ENCODE results near the gene TMEM52. TPM values are rescaled to one million over a fixed set of nuclear protein-coding genes. Genes with fewer than 3 reads are reported as not detected.

Gene TMEM52
- total and polyA plus RNA-seq, 9 of the 15 experiments (the other 6 are each of a cell fraction or from before 2014, with no cell fraction given), result 0.37 to 22.5 (median 6.8) TPM

DNA sequence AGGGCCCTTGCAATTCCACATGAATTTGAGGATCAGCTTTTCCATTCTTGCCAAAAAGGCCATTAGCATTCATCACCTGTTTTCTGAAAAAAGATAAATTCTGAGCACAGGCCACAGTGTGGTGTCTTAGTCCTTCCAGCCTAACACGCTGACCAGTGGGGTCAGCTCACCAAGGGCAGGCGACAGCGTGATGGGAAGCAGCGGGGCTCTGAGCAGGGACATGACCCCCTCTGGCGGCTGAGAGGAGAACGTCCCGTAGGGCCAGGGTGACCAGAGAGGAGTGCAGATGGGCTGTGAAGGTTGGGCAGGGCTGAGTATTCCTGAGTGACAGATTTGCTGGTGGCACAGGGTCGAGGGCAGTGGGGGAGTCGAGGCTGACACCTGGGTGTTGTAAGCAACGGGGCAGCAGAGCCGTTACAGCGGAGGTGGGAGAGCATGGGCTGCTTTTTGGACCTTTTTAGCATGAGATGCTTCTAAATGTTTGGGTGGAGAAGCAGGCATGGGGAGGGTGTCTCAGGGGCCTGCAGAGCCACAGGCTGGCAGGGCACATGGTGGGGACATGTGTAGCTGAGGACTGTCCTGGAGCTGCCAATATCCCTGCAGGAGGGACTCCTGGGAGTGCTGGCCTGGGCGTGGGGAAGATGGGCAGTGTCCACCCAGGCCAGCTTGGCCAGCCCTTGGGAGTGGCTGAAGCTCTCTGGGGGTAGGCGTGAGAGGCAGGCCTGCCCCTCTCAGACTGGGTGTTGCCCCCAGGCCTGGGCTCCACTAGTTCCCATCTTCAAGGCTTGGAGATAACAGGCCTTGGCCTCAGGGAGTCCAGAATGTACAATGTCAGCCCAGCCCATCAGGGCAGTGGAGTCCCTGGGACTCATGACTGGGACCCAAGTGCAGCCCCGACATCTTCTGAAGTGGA is 12.6 kb downstream of the TMEM52 start (continued):
- TF ChIP-seq, protein P1, sequence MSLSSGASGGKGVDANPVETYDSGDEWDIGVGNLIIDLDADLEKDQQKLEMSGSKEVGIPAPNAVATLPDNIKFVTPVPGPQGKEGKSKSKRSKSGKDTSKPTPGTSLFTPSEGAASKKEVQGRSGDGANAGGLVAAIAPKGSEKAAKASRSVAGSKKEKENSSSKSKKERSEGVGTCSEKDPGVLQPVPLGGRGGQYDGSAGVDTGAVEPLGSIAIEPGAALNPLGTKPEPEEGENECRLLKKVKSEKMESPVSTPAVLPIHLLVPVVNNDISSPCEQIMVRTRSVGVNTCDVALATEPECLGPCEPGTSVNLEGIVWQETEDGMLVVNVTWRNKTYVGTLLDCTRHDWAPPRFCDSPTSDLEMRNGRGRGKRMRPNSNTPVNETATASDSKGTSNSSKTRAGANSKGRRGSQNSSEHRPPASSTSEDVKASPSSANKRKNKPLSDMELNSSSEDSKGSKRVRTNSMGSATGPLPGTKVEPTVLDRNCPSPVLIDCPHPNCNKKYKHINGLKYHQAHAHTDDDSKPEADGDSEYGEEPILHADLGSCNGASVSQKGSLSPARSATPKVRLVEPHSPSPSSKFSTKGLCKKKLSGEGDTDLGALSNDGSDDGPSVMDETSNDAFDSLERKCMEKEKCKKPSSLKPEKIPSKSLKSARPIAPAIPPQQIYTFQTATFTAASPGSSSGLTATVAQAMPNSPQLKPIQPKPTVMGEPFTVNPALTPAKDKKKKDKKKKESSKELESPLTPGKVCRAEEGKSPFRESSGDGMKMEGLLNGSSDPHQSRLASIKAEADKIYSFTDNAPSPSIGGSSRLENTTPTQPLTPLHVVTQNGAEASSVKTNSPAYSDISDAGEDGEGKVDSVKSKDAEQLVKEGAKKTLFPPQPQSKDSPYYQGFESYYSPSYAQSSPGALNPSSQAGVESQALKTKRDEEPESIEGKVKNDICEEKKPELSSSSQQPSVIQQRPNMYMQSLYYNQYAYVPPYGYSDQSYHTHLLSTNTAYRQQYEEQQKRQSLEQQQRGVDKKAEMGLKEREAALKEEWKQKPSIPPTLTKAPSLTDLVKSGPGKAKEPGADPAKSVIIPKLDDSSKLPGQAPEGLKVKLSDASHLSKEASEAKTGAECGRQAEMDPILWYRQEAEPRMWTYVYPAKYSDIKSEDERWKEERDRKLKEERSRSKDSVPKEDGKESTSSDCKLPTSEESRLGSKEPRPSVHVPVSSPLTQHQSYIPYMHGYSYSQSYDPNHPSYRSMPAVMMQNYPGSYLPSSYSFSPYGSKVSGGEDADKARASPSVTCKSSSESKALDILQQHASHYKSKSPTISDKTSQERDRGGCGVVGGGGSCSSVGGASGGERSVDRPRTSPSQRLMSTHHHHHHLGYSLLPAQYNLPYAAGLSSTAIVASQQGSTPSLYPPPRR (CRISPR knock-in tag; IDR thresholded peaks at IDR 0.05; ENCODE audit: borderline replicate concordance), result no peak
- peak; percentile 20; the same call in 1 of the 2 replicates for TF ChIP-seq HLTF (IDR thresholded peaks at IDR 0.05)
- TF ChIP-seq, protein P2, sequence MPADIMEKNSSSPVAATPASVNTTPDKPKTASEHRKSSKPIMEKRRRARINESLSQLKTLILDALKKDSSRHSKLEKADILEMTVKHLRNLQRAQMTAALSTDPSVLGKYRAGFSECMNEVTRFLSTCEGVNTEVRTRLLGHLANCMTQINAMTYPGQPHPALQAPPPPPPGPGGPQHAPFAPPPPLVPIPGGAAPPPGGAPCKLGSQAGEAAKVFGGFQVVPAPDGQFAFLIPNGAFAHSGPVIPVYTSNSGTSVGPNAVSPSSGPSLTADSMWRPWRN (IDR thresholded peaks at IDR 0.05; ENCODE audit: low read depth), result no peak
- peak; percentile 88; the same call in 1 of the 2 replicates for TF ChIP-seq CTBP1 (IDR thresholded peaks at IDR 0.05; ENCODE audit: borderline replicate concordance)
- TF ChIP-seq CSDE1 (IDR thresholded peaks at IDR 0.05), result no peak
- no peak for TF ChIP-seq CHCHD3 (CRISPR knock-in tag; IDR thresholded peaks at IDR 0.05)
- TF ChIP-seq KDM5B (IDR thresholded peaks at IDR 0.05; ENCODE audit: insufficient replicate concordance, low read depth, low read length), result no peak
- TF ChIP-seq CEBPG (CRISPR knock-in tag; IDR thresholded peaks at IDR 0.05), result no peak
- TF ChIP-seq CEBPG (tag; conservative IDR thresholded peaks at IDR 0.05 in 1 of 2, IDR thresholded peaks at IDR 0.05 in 1 of 2), result no peak
- TF ChIP-seq GTF2A2 (tag; IDR thresholded peaks at IDR 0.05), result no peak
- TF ChIP-seq ZSCAN32 (CRISPR knock-in tag; IDR thresholded peaks at IDR 0.05), result no peak
- TF ChIP-seq EWSR1 (IDR thresholded peaks at IDR 0.05; ENCODE audit: borderline replicate concordance, low read depth, partially characterized antibody), result no peak
- TF ChIP-seq JUND (IDR thresholded peaks at IDR 0.05; ENCODE audit: borderline replicate concordance, low read depth, low read length), result peak; percentile 77
- peak; percentile 66; the same call in 1 of the 3 replicates for TF ChIP-seq JUND (tag; IDR thresholded peaks at IDR 0.05; ENCODE audit: borderline replicate concordance, low read depth, low read length)
- peak; percentile 58 for TF ChIP-seq HCFC1 (IDR thresholded peaks at IDR 0.05; ENCODE audit: low read depth, low read length)
- TF ChIP-seq, protein P3, sequence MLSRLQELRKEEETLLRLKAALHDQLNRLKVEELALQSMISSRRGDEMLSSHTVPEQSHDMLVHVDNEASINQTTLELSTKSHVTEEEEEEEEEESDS (CRISPR knock-in tag; IDR thresholded peaks at IDR 0.05), result no peak
- no peak for TF ChIP-seq RBM39 (optimal IDR thresholded peaks at IDR 0.05; ENCODE audit: low read depth, low read length)
- TF ChIP-seq RUNX1 (IDR thresholded peaks at IDR 0.05; ENCODE audit: low read depth), result no peak
- no peak for TF ChIP-seq NR4A1 (CRISPR knock-in tag; IDR thresholded peaks at IDR 0.05)
- no peak for TF ChIP-seq NR4A1 (tag; IDR thresholded peaks at IDR 0.05)
- peak; percentile 60 for TF ChIP-seq JUN (IDR thresholded peaks at IDR 0.05; ENCODE audit: borderline replicate concordance, low read depth, low read length)
- no peak for TF ChIP-seq JUN (CRISPR knock-in tag; IDR thresholded peaks at IDR 0.05; ENCODE audit: borderline replicate concordance)
- no peak for TF ChIP-seq TAF15 (IDR thresholded peaks at IDR 0.05; ENCODE audit: low read depth, low read length)
- no peak for TF ChIP-seq RBBP5 (IDR thresholded peaks at IDR 0.05; ENCODE audit: borderline replicate concordance, insufficient read depth, low read length, poor library complexity, severe bottlenecking)

Data from K562 (cell line).